Measurements from ENCODE around the gene CFAP92. TPM values are rescaled to one million over a fixed set of nuclear protein-coding genes. Genes with fewer than 3 reads are reported as not detected.
A peak's percentile ranks its signal among the peaks of the same experiment; 100 is the strongest.
"Not testable (repeated sequence)": the region's sequence is repeated elsewhere in the genome, so short reads cannot be mapped to it uniquely, and the experiment has no call there.

Gene CFAP92
- total RNA-seq, 1 donor from 2014 or later = under 0.01 TPM

DNA sequence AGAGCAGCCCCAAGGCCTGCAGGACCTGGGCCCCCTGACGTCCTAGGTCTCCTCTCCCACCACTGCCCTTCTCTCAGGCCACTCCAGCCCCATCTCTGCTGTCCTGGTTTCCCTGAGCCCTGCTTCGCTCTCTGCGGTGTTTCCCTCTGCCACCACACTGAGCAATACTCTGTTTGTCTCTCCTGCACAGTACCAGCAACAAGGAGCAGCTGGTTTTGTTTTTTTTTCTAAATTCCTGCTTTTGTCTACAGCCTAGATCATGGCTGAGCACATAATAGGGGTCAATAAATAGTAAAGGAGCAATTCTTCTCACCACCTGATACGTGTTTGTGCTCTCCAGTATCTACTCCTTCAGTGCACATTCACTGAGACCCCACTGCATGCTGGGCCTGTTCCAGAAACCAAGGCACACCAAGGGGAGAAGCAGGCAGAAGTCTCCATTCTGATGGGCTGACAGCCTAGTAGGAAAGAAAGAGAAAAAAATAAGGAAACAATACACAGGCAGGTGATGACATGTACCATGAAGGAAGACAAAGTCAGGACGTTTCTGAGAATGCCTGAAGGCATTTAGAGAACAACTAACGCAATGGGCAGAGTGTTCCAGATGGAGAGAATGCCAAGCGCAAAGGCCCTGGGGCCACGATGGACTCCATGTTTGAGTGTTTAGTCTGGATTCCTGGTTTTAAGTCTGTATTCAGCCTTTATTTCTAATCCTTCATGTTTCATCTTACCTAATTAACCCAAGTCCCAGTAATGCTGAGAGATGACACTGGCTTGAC, 120.4 kb downstream of the CFAP92 start:
- FAIRE-seq (no peak), DNase-seq (ENCODE audit: low read depth) (peak; percentile 60)
- H3K27me3 ChIP-seq (ENCODE audit: control insufficient read depth, insufficient read depth, low read length) = no peaks in the 10 kb centered on the region
- TF ChIP-seq, protein P1, sequence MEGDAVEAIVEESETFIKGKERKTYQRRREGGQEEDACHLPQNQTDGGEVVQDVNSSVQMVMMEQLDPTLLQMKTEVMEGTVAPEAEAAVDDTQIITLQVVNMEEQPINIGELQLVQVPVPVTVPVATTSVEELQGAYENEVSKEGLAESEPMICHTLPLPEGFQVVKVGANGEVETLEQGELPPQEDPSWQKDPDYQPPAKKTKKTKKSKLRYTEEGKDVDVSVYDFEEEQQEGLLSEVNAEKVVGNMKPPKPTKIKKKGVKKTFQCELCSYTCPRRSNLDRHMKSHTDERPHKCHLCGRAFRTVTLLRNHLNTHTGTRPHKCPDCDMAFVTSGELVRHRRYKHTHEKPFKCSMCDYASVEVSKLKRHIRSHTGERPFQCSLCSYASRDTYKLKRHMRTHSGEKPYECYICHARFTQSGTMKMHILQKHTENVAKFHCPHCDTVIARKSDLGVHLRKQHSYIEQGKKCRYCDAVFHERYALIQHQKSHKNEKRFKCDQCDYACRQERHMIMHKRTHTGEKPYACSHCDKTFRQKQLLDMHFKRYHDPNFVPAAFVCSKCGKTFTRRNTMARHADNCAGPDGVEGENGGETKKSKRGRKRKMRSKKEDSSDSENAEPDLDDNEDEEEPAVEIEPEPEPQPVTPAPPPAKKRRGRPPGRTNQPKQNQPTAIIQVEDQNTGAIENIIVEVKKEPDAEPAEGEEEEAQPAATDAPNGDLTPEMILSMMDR (IDR thresholded peaks at IDR 0.05; ENCODE audit: insufficient read depth, low read length, severe bottlenecking) = no peak
- H3K36me3 ChIP-seq (ENCODE audit: control insufficient read depth, insufficient read depth, low read length) = peaks cover 2% of the 10 kb centered on the region
- no peak overlapping the region for H3K4me3 ChIP-seq (ENCODE audit: low read depth, low read length)

DNA sequence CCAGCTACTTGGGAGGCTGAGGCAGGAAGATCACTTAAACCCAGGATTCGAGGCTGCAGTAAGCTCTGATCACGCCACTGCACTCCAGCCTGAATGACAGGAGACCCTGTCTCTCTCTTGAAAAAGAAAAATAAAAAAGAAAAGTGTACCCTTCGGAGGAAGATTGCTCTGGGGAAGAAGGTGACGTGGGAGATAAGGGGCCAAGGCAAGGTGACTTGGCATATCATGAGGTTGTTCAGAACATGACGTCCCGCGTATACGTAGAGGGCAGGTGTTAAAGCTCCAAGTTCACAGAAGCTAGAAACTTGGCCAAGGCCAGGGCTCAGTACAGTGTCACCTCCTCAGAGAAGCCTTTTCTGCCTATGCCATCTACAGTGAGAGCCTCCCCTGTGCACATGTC, 121.1 kb downstream of the CFAP92 start:
- TF ChIP-seq, protein P1 (IDR thresholded peaks at IDR 0.05; ENCODE audit: insufficient read depth, low read length, severe bottlenecking) = no peak
- FAIRE-seq = no peak

DNA sequence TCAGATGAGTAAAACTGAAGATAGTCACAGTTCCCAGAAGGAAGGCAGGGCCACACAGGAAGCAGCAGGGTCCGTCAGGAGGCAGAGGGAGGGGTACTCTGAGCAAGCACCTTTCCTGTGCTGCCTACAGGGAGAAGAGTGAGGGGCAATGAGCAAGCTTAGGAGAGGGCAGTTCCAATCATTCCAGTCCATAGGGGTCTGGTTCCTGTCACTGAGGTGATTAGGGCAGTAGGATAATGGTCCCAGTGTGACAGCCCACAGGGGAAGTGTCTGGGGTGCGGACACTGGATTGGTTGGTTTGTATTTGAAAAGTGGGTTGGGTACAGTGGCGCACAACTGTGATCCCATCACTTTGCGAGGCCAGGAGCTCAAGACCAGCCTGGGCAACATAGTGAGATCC, 121.6 kb downstream of the CFAP92 start:
- H3K36me3 ChIP-seq (ENCODE audit: control insufficient read depth, insufficient read depth, low read length) = no peaks in the 10 kb centered on the region
- DNase-seq (ENCODE audit: low read depth) (no peak), FAIRE-seq (peak; percentile 18)
- TF ChIP-seq, protein P1 (IDR thresholded peaks at IDR 0.05; ENCODE audit: insufficient read depth, low read length, severe bottlenecking) = no peak
- no peak overlapping the region for H3K4me3 ChIP-seq (ENCODE audit: low read depth, low read length)
- no peaks in the 10 kb centered on the region for H3K27me3 ChIP-seq (ENCODE audit: control insufficient read depth, insufficient read depth, low read length)

More for the DNA sequence above, 121.1 kb downstream of the CFAP92 start:
- no peak for DNase-seq (ENCODE audit: low read depth)
- Histone ChIP-seq H3K4me3 (ENCODE audit: low read depth, low read length) (no peak overlapping the region), H3K27me3 (ENCODE audit: control insufficient read depth, insufficient read depth, low read length) (no peaks in the 10 kb centered on the region), H3K36me3 (ENCODE audit: control insufficient read depth, insufficient read depth, low read length) (no peaks in the 10 kb centered on the region)

DNA sequence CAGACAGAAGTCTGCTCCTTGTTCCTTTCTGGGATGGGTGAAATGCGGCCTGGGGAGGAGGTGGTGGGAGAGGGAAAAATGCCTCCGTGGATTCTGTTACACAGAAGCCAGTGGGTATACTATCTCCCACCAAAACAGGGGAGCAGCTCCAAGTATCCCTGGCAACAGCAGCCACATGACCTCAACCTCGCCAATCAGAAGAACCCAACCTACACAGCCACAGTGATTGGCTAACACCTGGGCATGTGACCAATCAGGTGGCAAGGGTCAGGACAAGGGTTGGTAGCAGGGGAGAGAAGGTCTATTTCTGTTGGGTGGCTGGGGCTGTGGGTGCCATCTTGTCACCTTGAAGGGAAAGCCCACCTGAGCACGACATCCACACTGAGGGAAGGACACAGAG, 123.5 kb downstream of the CFAP92 start:
- no peaks in the 10 kb centered on the region for H3K27me3 ChIP-seq (ENCODE audit: control insufficient read depth, insufficient read depth, low read length)
- H3K36me3 ChIP-seq (ENCODE audit: control insufficient read depth, insufficient read depth, low read length) = no peaks in the 10 kb centered on the region
- FAIRE-seq = no peak
- TF ChIP-seq, protein P1 (IDR thresholded peaks at IDR 0.05; ENCODE audit: insufficient read depth, low read length, severe bottlenecking) = no peak
- DNase-seq (ENCODE audit: low read depth) = no peak
- no peak overlapping the region for H3K4me3 ChIP-seq (ENCODE audit: low read depth, low read length)

DNA sequence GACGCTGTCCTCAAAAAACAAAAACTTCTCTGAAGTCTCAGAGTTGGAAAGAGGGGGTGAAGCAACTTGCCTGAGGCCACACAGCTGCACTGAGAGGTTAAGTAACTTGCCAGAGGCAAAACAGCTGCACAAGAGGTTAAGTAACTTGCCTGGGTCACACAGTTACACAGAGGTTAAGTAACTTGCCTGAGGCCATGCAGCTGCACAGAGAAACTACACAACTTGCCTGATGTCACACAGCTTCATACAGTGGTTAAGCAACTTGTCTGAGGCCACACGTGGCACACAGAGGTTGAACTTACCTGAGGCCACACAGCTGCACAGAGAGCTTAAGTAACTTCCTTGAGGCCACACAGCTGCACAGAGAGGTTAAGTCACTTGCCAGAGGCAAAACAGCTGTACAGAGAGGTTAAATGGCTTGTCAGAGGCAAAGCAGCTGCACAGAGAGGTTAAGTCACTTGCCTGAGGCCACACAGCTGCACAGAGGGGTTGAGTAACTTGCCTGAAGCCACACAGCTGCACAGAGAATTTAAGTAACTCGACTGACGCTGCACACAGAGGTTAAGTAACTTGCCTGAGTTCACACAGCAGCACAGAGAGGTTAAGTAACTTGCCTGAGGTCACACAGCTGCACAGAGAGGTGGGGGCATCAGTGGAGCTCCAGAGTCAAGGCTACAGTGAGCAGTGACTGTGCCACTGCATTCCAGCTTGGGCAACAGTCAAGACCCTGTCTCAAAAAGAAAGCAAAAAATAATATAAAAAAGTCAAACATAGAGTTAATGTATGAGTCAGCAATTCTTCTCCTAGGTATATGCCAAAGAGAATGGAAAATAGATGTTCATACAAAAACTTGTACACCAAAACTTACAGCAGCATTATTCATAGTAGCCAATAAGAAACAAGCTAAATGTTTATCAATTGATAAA, 126.4 kb downstream of the CFAP92 start:
- DNase-seq (ENCODE audit: low read depth) (peak; percentile 42), FAIRE-seq (peak; percentile 80)
- TF ChIP-seq, protein P1 (IDR thresholded peaks at IDR 0.05; ENCODE audit: insufficient read depth, low read length, severe bottlenecking) = no peak
- H3K36me3 ChIP-seq (ENCODE audit: control insufficient read depth, insufficient read depth, low read length) = no peaks in the 10 kb centered on the region
- H3K27me3 ChIP-seq (ENCODE audit: control insufficient read depth, insufficient read depth, low read length) = no peaks in the 10 kb centered on the region
- no peak overlapping the region for H3K4me3 ChIP-seq (ENCODE audit: low read depth, low read length)

DNA sequence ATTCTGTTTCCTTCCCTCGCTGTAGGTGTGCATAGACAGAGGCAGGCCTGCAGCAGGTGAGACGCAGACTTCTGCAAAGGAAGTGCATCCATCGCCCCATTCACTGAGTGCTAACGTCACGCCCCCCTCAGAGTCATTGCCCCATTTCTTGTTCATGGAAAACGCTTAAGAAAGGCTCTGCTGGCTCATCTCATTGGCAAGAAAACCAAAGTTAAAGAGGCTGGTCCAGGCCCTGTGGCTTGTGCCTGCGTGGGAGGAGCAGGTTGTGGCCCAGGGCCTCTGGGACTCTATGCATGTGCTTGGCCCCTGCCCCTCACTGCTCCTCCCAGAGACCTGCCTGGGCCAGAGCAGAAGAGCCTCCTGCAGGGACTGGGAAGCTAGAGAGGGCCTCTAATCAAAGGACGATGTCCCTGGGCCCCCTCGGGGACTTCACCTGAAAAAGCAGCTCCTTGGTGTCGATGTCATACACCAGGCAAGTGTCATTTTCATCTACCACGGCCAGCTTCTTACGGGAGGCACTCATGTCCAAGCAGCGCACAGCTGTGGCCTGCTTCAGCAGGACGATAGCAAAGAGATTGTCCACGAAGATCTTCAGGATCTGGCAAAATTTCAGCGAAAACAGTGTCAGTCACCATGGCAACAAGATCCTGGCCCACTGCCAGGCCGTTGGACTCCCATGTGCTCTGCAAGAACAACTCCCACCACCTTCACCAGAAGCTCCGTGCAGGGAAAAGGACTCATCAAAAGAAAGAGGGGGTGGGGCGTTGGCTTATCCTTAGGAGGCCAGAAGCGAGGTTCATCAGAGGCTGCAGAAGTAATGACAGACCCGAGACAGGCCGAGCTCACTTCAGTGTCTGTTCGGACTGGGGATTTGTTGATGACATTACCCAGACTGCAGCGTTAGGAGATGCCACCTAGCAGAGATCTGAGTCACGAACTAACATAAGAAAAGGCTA, 128.7 kb downstream of the CFAP92 start:
- not testable (repeated sequence) for DNase-seq (ENCODE audit: low read depth); H3K27me3 ChIP-seq (ENCODE audit: control insufficient read depth, insufficient read depth, low read length); H3K36me3 ChIP-seq (ENCODE audit: control insufficient read depth, insufficient read depth, low read length); H3K4me3 ChIP-seq (ENCODE audit: low read depth, low read length)
- FAIRE-seq = peak; percentile 23

Measured in bronchial epithelial cell (primary cell).